MM.1S (cell line): Measurements from ENCODE around the gene CABP4.
"Not testable (repeated sequence)": the region's sequence is repeated elsewhere in the genome, so short reads cannot be mapped to it uniquely, and the experiment has no call there.

Experiments
- DNase-seq: peaks from one replicate; pipeline ENCODE4 v3.0.0-alpha.2; 2015
- H2AFZ ChIP-seq: fragments of 300-600 bp; sonication (generic); 2 replicates; pipeline ENCODE4 v1.6.0; 2016; ENCODE audit warnings: antibody characterized with exemption, low read length
- H3F3A ChIP-seq: fragments of 300-600 bp; sonication (generic); 2 replicates; pipeline ENCODE4 v1.6.1; 2016; ENCODE audit warnings: mild to moderate bottlenecking, antibody characterized with exemption, low read length, moderate library complexity, mixed read lengths; ENCODE audit not compliant: insufficient read depth
- H3K27ac ChIP-seq: fragments of 300-600 bp; sonication (generic); 2 replicates; pipeline ENCODE4 v1.5.1; 2016; ENCODE audit warnings: mild to moderate bottlenecking, low read length
- H3K27me3 ChIP-seq: fragments of 300-600 bp; sonication (generic); replicated peaks from 2 replicates; pipeline ENCODE4 v1.6.0; 2016; ENCODE audit warnings: low read length; ENCODE audit not compliant: insufficient read depth
- H3K36me3 ChIP-seq: fragments of 300-600 bp; sonication (generic); replicated peaks from 2 replicates; pipeline ENCODE4 v1.6.1; 2016; ENCODE audit warnings: mild to moderate bottlenecking, low read length, mixed read lengths; ENCODE audit not compliant: insufficient read depth
- H3K4me1 ChIP-seq: fragments of 300-600 bp; sonication (generic); 2 replicates; pipeline ENCODE4 v1.6.1; 2016; ENCODE audit warnings: low read length, mixed read lengths
- H3K4me2 ChIP-seq: fragments of 300-600 bp; sonication (generic); 2 replicates; pipeline ENCODE4 v1.6.0; 2016; ENCODE audit warnings: low read depth, low read length
- H3K4me3 ChIP-seq: fragments of 300-600 bp; sonication (generic); 2 replicates; pipeline ENCODE4 v1.5.1; 2016; ENCODE audit warnings: low read length, mixed read lengths
- H3K79me2 ChIP-seq: fragments of 300-600 bp; sonication (generic); 2 replicates; pipeline ENCODE4 v1.6.1; 2016; ENCODE audit warnings: mixed run types, low read length, mixed read lengths
- H3K9ac ChIP-seq: fragments of 300-600 bp; sonication (generic); 2 replicates; pipeline ENCODE4 v1.6.1; 2016; ENCODE audit warnings: low read length, mixed read lengths
- H3K9me2 ChIP-seq: fragments of 300-600 bp; sonication (generic); replicated peaks from 2 replicates; pipeline ENCODE4 v1.6.1; 2016; ENCODE audit warnings: mild to moderate bottlenecking, low read length, mixed read lengths; ENCODE audit not compliant: insufficient read depth
- H3K9me3 ChIP-seq: fragments of 300-600 bp; sonication (generic); replicated peaks from 2 replicates; pipeline ENCODE4 v1.6.1; 2016; ENCODE audit warnings: mild to moderate bottlenecking, low read length, mixed read lengths; ENCODE audit not compliant: insufficient read depth
- H4K20me1 ChIP-seq: fragments of 300-600 bp; sonication (generic); 2 replicates; pipeline ENCODE4 v1.6.1; 2016; ENCODE audit warnings: mild to moderate bottlenecking, low read length, moderate library complexity, mixed read lengths; ENCODE audit not compliant: insufficient read depth
- EZH2 ChIP-seq: fragments of 300-600 bp; sonication (generic); optimal IDR thresholded peaks from 2 replicates; pipeline ENCODE3; 2017; ENCODE audit warnings: low read depth, mild to moderate bottlenecking, antibody characterized with exemption, low read length, mixed read lengths
- EZH2phosphoT487 ChIP-seq: fragments of 300-600 bp; sonication (generic); IDR thresholded peaks from 2 replicates; pipeline ENCODE4 v1.6.1; 2018; ENCODE audit warnings: antibody characterized with exemption, low read length
- TF ChIP-seq, protein P1 (sequence below): fragments of 300-600 bp; sonication (generic); IDR thresholded peaks from 2 replicates; pipeline ENCODE4 v1.5.1; 2016; ENCODE audit warnings: antibody characterized with exemption, low read length, mixed read lengths

Gene CABP4

DNA sequence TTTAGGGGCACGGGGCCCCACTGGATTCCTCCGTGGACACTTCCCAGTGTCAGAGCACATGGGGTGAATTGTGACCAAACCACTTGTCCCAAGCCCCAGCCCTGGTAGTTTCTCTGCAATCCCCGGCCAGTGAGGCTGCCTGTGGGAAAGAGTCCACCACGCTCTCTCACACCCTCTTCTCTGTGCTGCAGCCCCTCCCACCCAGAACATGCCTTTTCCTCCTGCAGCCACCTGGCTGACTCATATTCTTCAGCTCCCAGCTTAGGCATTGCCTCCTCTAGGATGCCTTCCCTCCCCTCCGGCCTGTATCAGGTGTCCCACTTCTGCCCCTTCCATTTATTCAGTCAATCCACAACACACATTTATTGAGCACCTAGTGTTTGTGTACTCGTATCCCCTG is 32.3 kb upstream of the CABP4 start:
- no peaks in the 10 kb centered on the region for H4K20me1 ChIP-seq
- H3K36me3 ChIP-seq: no peaks in the 10 kb centered on the region
- H3K4me2 ChIP-seq: no peak overlapping the region
- H2AFZ ChIP-seq: no peak overlapping the region
- no peak overlapping the region for H3K27ac ChIP-seq
- H3K9me3 ChIP-seq: no peaks in the 10 kb centered on the region
- H3F3A ChIP-seq: peaks cover 3% of the 10 kb centered on the region; the same call in 1 of the 2 replicates
- H3K9me2 ChIP-seq: no peaks in the 10 kb centered on the region
- DNase-seq: no peak
- H3K27me3 ChIP-seq: no peaks in the 10 kb centered on the region
- TF ChIP-seq, protein P1, sequence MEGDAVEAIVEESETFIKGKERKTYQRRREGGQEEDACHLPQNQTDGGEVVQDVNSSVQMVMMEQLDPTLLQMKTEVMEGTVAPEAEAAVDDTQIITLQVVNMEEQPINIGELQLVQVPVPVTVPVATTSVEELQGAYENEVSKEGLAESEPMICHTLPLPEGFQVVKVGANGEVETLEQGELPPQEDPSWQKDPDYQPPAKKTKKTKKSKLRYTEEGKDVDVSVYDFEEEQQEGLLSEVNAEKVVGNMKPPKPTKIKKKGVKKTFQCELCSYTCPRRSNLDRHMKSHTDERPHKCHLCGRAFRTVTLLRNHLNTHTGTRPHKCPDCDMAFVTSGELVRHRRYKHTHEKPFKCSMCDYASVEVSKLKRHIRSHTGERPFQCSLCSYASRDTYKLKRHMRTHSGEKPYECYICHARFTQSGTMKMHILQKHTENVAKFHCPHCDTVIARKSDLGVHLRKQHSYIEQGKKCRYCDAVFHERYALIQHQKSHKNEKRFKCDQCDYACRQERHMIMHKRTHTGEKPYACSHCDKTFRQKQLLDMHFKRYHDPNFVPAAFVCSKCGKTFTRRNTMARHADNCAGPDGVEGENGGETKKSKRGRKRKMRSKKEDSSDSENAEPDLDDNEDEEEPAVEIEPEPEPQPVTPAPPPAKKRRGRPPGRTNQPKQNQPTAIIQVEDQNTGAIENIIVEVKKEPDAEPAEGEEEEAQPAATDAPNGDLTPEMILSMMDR: no peak
- TF ChIP-seq EZH2 (no peak), EZH2phosphoT487 (no peak)
- H3K9ac ChIP-seq: no peak overlapping the region
- H3K79me2 ChIP-seq: no peaks in the 10 kb centered on the region
- no peak overlapping the region for H3K4me3 ChIP-seq
- peaks cover 17% of the 10 kb centered on the region; the same call in 1 of the 2 replicates for H3K4me1 ChIP-seq

DNA sequence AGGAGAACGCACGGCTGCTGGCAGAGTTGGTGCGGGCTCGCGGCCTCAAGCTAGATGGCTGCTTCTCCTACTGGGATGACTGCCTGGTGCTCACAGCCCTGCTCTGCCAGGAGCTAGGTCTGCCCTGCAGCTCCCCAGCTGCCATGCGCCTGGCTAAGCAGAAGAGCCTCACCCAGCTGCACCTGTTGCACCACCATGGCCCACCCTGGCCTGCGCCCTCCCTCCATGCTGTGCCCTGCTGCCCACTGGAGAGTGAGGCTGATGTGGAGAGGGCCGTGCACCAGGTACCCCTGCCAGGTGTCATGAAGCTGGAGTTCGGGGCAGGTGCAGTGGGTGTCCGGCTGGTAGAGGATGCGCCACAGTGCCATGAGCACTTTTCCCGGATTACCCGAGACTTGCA is 31.7 kb upstream of the CABP4 start:
- Histone ChIP-seq H3K27ac (no peak overlapping the region), H3K4me3 (no peak overlapping the region), H3F3A (peaks cover 4% of the 10 kb centered on the region; the same call in 1 of the 2 replicates), H3K4me1 (peaks cover 14% of the 10 kb centered on the region; the same call in 1 of the 2 replicates), H3K36me3 (no peaks in the 10 kb centered on the region), H3K4me2 (no peak overlapping the region), H3K9me3 (no peaks in the 10 kb centered on the region), H3K9me2 (no peaks in the 10 kb centered on the region), H3K79me2 (peaks cover 1% of the 10 kb centered on the region), H2AFZ (no peak overlapping the region), H4K20me1 (no peaks in the 10 kb centered on the region), H3K27me3 (no peaks in the 10 kb centered on the region), H3K9ac (no peak overlapping the region)
- no peak for DNase-seq
- TF ChIP-seq EZH2phosphoT487: no peak

DNA sequence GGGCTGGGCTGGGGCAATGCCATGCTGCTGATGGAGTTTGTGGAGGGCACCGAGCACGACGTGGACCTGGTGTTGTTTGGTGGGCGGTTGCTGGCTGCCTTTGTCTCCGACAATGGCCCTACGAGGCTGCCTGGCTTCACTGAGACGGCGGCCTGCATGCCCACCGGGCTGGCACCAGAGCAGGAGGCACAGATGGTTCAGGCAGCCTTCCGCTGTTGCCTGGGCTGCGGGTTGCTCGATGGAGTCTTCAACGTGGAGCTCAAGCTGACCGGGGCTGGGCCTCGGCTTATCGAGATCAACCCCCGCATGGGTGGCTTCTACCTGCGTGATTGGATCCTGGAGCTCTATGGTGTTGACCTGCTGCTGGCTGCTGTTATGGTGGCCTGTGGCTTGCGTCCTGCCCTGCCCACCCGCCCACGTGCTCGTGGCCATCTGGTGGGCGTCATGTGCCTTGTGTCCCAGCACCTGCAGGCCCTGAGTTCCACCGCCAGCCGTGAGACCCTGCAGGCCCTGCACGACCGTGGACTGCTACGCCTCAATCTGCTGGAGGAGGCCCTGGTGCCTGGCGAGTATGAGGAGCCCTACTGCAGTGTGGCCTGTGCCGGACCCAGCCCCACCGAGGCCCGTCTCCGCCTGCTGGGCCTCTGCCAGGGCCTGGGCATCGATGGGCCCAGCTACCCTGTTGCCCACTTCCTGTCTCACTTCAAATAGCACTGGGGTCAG is 31.1 kb upstream of the CABP4 start:
- Histone ChIP-seq H3K36me3 (no peaks in the 10 kb centered on the region), H3K4me2 (no peak overlapping the region), H3K79me2 (peaks cover 7% of the 10 kb centered on the region), H3K4me3 (no peak overlapping the region), H2AFZ (no peak overlapping the region), H3K9me2 (no peaks in the 10 kb centered on the region), H4K20me1 (no peaks in the 10 kb centered on the region), H3K9ac (no peak overlapping the region), H3K27me3 (no peaks in the 10 kb centered on the region), H3F3A (peaks cover 4% of the 10 kb centered on the region; the same call in 1 of the 2 replicates), H3K9me3 (no peaks in the 10 kb centered on the region), H3K27ac (no peak overlapping the region), H3K4me1 (peaks cover 10% of the 10 kb centered on the region; the same call in 1 of the 2 replicates)
- TF ChIP-seq, protein P1: no peak
- no peak for TF ChIP-seq EZH2
- no peak for TF ChIP-seq EZH2phosphoT487
- no peak for DNase-seq

DNA sequence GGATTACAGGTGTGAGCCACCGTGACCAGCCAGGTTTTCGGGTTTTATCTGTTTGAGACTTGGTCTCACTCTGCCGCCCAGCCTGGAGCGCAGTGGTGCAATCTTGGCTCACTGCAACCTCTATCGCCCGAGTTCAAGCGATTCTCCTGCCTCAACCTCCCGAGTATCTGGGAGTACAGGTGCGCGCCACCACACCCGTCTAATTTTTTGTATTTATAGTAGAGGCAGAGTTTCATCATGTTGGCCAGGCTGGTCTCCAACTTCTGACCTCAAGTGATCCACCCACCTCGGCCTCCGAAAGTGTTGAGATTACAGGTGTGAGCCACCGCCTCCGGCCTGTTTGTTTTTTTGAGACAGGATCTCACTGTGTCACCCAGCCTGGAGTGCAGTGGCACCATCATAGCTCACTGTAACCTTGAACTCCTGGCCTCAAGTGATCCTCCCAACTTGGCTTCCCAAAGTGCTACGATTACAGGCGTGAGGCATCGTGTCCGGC is 27.7 kb upstream of the CABP4 start:
- peak; percentile 13 for DNase-seq
- peaks cover 33% of the 10 kb centered on the region for H3K79me2 ChIP-seq
- H2AFZ ChIP-seq: peak overlapping the region; percentile 69
- peak overlapping the region; percentile 68 for H3K27ac ChIP-seq
- H3F3A ChIP-seq, H4K20me1 ChIP-seq, H3K4me1 ChIP-seq, H3K27me3 ChIP-seq, H3K9me3 ChIP-seq, H3K36me3 ChIP-seq, H3K9me2 ChIP-seq: not testable (repeated sequence)
- peak overlapping the region; percentile 98 for H3K4me3 ChIP-seq
- H3K4me2 ChIP-seq: peak overlapping the region; percentile 82
- H3K9ac ChIP-seq: peak overlapping the region; percentile 90
